Left lobe of liver (tissue), 2 donors: ENCODE data around the gene OLFM2. TPM values are rescaled to one million over a fixed set of nuclear protein-coding genes. Genes with fewer than 3 reads are reported as not detected.

Experiments used
- ATAC-seq: fragments of 200-7000 bp; cut with Tn5 transposase; one replicate; pipeline ENCODE4 v1.9.1; 2020; ENCODE audit warnings: mild to moderate bottlenecking, moderate library complexity
- DNase-seq: peaks from one replicate; pipeline ENCODE4 v3.0.0-alpha.2; 2020; ENCODE audit warnings: low spot score
- total RNA-seq: library from RNA; stranded (reverse); gene quantifications from one replicate; pipeline ENCODE4 v1.2.1, GENCODE V29; 2021
- donor health status: DM: no; HTN: no; CAD: no; lungs with moderate emphysema.
- donor health status: DM: no; HTN: yes; CAD: no.

The OLFM2 gene
- total RNA-seq, 1 donor from 2014 or later, result 29.0 TPM

- ATAC-seq, result no peak
- no peak for DNase-seq
Measured at GRCh38 chr19:9911524-9912185, 24.7 kb downstream of the OLFM2 start.

GRCh38 chr19:9910625-9911024 is 25.7 kb downstream of the OLFM2 start:
- ATAC-seq, result no peak
- DNase-seq, result no peak

GRCh38 chr19:9909251-9909650 is 27.1 kb downstream of the OLFM2 start:
- no peak for DNase-seq
- ATAC-seq, result no peak

GRCh38 chr19:9906475-9907087 is 29.7 kb downstream of the OLFM2 start:
- DNase-seq (no peak), ATAC-seq (no peak)

GRCh38 chr19:9903336-9903735 is 33.0 kb downstream of the OLFM2 start:
- no peak for DNase-seq
- ATAC-seq, result no peak

- no peak for DNase-seq
- no peak for ATAC-seq
Measured at GRCh38 chr19:9901642-9902041, 34.7 kb downstream of the OLFM2 start.

GRCh38 chr19:9901020-9901419 is 35.3 kb downstream of the OLFM2 start:
- DNase-seq (no peak), ATAC-seq (no peak)

- DNase-seq (no peak), ATAC-seq (peak; percentile 19)
Measured at GRCh38 chr19:9891609-9892373, 44.5 kb downstream of the OLFM2 start.

GRCh38 chr19:9885077-9885552 is 51.2 kb downstream of the OLFM2 start:
- peak; percentile 38 for ATAC-seq
- DNase-seq, result no peak

GRCh38 chr19:9883764-9884163 is 52.6 kb downstream of the OLFM2 start:
- ATAC-seq, result no peak
- no peak for DNase-seq

GRCh38 chr19:9883231-9883758 is 53.0 kb downstream of the OLFM2 start:
- DNase-seq (no peak), ATAC-seq (no peak)

GRCh38 chr19:9881720-9882119 is 54.6 kb downstream of the OLFM2 start:
- DNase-seq, result no peak
- ATAC-seq, result no peak

- DNase-seq, result no peak
Measured at GRCh38 chr19:9878511-9879196, 57.7 kb downstream of the OLFM2 start.

GRCh38 chr19:9877780-9878510 is 58.4 kb downstream of the OLFM2 start:
- no peak for ATAC-seq

More at GRCh38 chr19:9878511-9879196, 57.7 kb downstream of the OLFM2 start:
- no peak for ATAC-seq

GRCh38 chr19:9875796-9876195 is 60.5 kb downstream of the OLFM2 start:
- DNase-seq (no peak), ATAC-seq (no peak)

More at GRCh38 chr19:9877780-9878510, 58.4 kb downstream of the OLFM2 start:
- DNase-seq, result no peak

GRCh38 chr19:9875031-9875627 is 61.2 kb downstream of the OLFM2 start:
- ATAC-seq, result no peak
- no peak for DNase-seq

GRCh38 chr19:9872618-9873242 is 63.6 kb downstream of the OLFM2 start:
- ATAC-seq, result no peak
- no peak for DNase-seq

GRCh38 chr19:9871626-9872338 is 64.5 kb downstream of the OLFM2 start:
- DNase-seq (no peak), ATAC-seq (no peak)
